NCI-H774 (cell line): ENCODE measurements around the gene NUDT6.
"Not testable (repeated sequence)": the region's sequence is repeated elsewhere in the genome, so short reads cannot be mapped to it uniquely, and the experiment has no call there.

Source experiments
- DNase-seq: peaks from one replicate; lab custom pipeline; 2025; lab: John Stamatoyannopoulos, UW

NUDT6 gene

DNA sequence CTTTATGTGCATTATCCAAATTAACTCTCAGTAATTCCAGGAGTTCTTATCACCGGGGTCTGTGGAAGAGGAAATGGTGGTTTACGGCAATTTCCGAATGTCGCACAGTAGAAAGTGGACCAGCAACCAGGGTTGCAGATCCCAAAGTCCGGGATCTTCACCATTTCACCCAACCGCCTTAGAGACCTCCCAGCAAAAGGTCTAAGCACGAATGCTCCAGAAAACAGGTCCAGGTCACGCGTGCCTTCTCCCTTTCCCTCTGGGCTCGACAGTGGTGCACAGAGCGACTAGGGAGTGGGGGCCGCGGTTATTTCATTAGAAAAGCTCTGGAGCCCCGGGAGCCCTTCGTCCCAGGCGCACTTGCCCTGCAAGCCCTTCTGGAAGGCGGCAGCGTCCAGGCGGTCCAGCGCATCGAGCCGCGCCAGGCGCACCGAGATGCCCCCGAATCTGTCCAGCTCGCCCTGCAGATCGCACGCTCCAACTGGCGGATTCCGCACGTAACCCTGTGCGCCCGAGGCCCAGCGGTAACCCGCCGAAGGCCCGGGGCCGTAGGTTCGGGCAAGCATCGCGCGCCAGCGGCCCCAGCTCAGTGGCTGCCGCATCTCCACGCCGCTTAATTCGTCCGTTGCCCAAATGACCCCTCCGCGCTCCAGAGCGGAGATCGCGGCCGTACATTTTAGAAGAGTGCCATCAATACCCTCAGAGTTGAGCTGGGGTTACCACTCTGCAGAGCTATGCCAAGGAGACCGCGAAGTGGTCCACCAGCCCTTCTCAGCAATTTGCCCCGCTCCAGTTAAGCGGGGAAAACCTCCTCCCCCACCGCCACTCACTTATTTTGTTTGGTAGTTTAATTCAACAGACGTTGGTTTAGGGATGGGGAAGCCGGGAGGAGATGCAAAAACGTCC lies at the start of gene NUDT6:
Gene NUDT6, minus strand, starts transcription at position 627 of the 906 bp plus-strand sequence. Its CDS starts 25 bp downstream, at position 602.
- DNase-seq, result peak; percentile 32

DNA sequence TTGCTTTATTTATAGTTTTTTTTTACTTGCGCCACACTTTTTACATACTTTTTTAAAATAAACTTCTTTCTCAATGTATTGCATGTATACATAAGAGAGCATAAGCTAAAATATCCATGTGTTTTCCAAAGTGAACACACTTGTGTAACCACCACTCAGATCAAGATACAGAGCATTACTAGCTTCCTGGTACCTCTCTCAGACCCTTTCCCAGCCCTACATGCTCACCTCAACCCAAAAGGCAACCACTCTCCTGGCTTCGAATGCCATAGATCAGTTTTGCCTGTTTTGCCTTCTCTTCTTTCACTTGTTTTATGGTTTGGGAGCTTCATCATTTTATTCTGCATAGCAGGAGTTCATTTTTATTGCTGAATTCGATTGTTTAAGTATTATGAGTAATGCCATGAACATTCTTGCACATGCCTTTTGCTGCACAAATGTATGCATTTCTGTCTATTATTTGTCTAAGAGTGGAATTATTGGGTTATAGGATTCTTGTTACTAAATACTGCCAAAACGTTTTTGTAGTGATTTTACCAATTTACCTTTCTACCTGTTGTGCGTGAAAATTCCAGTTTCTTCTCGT lies 45.9 kb upstream of the NUDT6 start:
- no peak for DNase-seq

- DNase-seq, result no peak
These were observed 44.8 kb upstream of the NUDT6 start for GRCh38 chr4:122967231-122967630.

DNA sequence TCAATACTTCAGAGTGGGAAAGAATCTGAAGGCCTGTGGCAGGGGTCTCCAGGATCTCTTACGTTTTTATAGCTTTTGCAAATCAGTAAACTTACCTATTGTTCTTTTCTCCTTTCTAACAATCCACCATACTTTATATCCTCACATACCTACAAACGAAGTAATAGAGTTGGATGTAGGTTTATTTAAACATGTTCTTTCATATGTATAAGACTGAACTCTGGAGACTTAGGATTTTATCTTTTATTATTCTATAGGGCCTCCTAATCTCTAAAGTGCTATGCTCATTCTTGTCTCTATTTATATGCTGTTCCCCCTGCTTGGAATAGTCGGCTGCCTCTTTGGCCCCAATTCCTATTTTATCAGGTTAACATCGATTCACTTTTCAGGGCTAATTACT lies 43.8 kb upstream of the NUDT6 start:
- DNase-seq, result no peak

- DNase-seq, result no peak
These were observed 40.8 kb upstream of the NUDT6 start for GRCh38 chr4:122963216-122963615.

GRCh38 chr4:122960611-122961000 lies 38.2 kb upstream of the NUDT6 start:
- DNase-seq, result no peak

- no peak for DNase-seq
These were observed 37.7 kb upstream of the NUDT6 start for GRCh38 chr4:122959981-122960610.

DNA sequence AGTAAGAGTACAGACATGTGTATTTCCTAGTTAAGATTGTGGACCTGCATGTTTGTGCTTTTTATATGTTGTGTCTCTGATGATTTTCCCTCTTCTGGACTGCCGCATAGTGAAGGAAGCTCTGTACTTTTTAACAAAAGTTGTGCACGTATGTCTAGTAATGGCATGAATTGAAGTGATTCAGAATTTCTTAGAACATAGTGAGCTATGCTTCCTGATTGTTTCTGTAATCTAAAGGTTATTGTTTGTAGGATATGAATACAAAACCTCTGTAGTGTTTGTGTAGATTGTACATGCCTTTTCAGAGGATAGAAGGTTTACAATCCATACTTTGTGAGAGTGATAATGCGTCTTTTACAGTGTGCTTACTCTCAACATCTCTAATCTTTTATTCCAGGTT lies 37.0 kb upstream of the NUDT6 start:
- DNase-seq, result no peak

DNA sequence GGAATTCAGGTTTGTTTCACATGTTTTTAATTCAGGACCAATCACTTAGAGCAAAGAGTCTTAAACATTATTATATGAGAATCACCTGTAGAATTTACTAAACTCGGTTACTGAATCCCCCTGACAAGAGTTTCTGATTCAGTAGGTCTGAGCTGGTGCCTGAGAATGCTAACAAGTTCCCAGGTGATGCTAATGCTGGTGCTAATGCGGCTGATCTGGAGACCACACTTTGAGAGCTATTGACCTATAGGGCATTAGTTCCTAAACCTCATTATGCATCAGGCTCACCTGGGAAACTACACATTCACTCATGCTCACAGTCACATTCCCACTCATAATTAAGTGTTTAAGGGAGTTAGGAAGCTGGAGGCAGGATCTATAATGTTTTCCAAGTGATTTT lies 36.1 kb upstream of the NUDT6 start:
- DNase-seq, result no peak

GRCh38 chr4:122953924-122954323 lies 31.5 kb upstream of the NUDT6 start:
- no peak for DNase-seq

GRCh38 chr4:122952028-122952427 lies 29.6 kb upstream of the NUDT6 start:
- no peak for DNase-seq

DNA sequence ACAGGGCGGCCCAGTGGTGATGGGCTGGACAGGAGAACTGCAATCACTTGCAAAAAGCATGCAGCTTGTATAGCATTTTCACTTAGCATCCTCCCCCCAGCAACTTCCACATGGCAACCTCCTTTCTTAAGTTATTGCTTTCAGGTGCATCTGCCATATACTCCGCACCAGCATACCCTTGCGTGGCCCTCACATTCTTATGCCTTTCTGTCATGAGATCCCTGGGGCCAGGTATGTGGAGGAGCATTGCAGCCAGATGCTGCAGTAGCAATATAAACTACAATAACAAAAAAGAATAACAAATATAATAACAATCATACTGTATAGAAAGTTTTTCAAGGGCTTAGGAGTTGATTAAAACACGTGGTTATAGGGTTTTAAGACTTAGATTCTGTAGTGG lies 26.3 kb upstream of the NUDT6 start:
- DNase-seq, result no peak

- DNase-seq, result no peak
These were observed 23.7 kb upstream of the NUDT6 start for GRCh38 chr4:122946142-122946541.

DNA sequence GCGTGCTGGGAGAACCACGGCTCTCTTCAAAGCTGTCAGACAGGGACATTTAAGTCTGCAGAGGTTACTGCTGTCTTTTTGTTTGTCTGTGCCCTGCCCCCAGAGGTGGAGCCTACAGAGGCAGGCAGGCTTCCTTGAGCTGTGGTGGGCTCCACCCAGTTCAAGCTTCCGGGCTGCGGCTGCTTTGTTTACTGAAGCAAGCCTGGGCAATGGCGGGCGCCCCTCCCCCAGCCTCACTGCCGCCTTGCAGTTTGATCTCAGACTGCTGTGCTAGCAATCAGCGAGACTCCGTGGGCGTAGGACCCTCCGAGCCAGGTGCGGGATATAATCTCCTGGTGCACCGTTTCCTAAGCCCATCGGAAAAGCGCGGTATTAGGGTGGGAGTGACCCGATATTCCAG lies 22.7 kb upstream of the NUDT6 start:
- not testable (repeated sequence) for DNase-seq

- no peak for DNase-seq
These were observed 10.4 kb upstream of the NUDT6 start for GRCh38 chr4:122932763-122933162.

- no peak for DNase-seq
These were observed 8.5 kb upstream of the NUDT6 start for GRCh38 chr4:122930862-122931261.

DNA sequence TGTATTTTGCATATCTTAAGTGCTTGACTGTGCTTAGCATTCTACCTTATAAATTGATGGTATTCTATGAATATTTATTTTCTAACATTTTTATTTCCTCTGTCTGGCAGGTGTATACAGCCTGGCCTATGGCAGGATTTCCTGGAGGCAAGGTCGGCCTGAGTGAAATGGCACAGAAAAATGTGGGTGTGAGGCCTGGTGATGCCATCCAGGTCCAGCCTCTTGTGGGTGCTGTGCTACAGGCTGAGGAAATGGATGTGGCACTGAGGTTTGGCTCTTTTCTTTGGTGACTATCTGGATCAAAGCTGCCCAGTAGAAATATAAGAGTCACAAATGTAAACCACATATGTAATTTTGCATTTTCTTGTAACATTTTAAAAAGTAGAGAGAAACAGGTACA lies 6.5 kb upstream of the NUDT6 start:
- no peak for DNase-seq

GRCh38 chr4:122922877-122923511 lies 597 bp upstream of the NUDT6 start:
- peak; percentile 36 for DNase-seq

DNA sequence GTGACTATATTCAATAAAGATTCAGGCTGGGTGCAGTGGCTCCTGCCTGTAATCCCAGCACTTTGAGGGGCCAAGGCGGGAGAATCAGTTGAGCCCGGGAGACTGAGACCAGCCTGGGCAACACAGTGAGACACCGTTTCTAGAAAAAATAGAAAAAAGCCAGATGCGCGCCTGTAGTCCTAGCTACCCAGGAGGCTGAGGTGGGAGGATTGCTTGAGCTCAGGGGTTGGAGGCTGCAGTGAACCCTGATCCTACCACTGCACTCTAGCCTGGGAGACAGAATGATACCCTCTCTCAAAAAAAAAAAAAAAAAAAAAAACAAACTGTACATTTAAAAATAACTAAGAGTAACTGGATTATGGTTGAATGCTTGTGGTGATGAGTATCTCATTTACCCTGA lies 1.1 kb downstream of the NUDT6 start:
- DNase-seq, result no peak

DNA sequence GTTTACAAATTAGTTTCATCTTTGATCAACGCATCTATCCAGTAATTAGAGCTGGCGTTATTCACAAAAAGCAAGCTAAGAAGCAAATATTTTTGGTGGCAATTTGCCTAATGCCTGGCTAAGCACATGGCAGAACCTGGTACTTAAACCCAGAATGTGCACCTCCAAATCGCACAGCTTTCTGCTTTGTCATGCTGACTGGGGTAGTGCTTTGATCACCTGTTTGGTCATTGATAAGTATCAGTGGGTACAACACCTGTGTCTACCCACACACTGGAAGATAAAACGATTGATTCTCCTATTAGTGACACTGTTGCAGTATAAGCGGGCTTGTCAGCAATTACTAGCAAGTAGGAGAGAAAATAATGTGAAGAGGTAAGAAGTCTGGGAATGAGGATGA lies 1.9 kb downstream of the NUDT6 start:
- no peak for DNase-seq

- no peak for DNase-seq
These were observed 4.7 kb downstream of the NUDT6 start for GRCh38 chr4:122917731-122918130.

DNA sequence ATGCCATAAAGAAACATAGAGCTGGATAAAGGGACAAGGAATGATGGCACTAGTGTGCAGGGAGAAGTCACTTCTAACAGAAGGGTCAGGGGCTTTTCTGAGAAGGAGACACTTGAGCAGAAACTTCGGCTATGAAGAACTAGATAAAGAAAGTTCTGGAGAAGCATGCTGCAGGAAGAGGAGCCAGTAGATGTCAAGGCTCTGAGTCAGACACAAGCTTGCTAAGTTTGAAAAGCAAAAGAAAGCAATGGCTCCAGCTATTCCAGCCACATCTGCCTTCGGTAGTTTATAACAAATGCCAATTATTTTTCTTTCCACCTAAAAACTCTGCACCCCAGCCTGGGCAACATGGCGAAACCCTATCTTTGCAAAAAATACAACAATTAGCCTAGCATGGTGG lies 7.5 kb downstream of the NUDT6 start:
- no peak for DNase-seq
